Measurements from ENCODE around the gene BCORL1.

DNA sequence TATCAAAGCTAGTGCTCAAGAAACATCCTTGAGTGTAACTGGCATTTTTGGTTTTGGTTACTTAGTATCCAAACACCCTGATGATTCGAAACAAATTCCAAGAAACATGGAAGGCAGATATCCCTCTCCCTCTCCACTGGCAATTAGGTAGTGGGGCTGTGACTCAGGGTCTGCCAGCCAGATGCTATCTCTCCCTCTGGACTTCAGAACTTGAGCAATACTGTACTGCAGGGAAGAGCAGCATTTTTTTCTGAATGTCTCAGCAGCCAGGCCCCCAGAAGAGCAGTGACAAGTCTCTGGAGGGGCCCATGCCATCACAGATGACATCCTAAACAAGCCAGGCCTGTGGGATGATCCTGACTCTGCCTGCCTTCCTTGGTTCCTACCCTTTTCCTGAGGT lies 37.3 kb upstream of the BCORL1 start:
- TF ChIP-seq EZH2 (IDR thresholded peaks at IDR 0.05; ENCODE audit: low read length, missing control alignments), result no peak
- TF ChIP-seq, protein P1, sequence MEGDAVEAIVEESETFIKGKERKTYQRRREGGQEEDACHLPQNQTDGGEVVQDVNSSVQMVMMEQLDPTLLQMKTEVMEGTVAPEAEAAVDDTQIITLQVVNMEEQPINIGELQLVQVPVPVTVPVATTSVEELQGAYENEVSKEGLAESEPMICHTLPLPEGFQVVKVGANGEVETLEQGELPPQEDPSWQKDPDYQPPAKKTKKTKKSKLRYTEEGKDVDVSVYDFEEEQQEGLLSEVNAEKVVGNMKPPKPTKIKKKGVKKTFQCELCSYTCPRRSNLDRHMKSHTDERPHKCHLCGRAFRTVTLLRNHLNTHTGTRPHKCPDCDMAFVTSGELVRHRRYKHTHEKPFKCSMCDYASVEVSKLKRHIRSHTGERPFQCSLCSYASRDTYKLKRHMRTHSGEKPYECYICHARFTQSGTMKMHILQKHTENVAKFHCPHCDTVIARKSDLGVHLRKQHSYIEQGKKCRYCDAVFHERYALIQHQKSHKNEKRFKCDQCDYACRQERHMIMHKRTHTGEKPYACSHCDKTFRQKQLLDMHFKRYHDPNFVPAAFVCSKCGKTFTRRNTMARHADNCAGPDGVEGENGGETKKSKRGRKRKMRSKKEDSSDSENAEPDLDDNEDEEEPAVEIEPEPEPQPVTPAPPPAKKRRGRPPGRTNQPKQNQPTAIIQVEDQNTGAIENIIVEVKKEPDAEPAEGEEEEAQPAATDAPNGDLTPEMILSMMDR (conservative IDR thresholded peaks at IDR 0.05 in 1 of 2, IDR thresholded peaks at IDR 0.05 in 1 of 2; ENCODE audit: low read depth in 1 of 2, low read length in 2 of 2), result no peak

All from fibroblast of lung (primary cell).